ENCODE measurements around the gene STUB1.

Gene STUB1

DNA sequence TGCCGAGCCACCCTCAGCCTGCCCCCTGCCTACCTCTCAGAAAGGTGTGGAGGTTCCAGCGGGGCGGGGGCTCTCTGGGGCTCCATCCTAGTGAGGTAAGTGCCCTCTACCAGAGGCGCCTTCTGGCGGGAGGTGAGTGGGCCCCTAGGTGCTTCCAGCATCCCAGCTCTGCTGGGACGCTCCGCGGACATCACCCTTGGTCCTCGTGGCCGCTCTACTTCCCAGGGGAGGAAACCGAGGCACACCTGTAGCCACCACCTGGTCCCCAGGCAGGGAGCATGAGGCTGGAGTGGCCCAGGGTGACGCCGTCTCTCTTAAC, 37.2 kb upstream of the STUB1 start:
- TF ChIP-seq YY1 (IDR thresholded peaks at IDR 0.05; ENCODE audit: low read depth) (no peak), REST (IDR thresholded peaks at IDR 0.05; ENCODE audit: low read depth) (no peak), TAF1 (IDR thresholded peaks at IDR 0.05; ENCODE audit: low read depth) (no peak), RAD21 (IDR thresholded peaks at IDR 0.05; ENCODE audit: low read depth) (no peak), CREB1 (IDR thresholded peaks at IDR 0.05; ENCODE audit: low read depth) (no peak), CEBPB (IDR thresholded peaks at IDR 0.05) (no peak)
- TF ChIP-seq, protein P1, sequence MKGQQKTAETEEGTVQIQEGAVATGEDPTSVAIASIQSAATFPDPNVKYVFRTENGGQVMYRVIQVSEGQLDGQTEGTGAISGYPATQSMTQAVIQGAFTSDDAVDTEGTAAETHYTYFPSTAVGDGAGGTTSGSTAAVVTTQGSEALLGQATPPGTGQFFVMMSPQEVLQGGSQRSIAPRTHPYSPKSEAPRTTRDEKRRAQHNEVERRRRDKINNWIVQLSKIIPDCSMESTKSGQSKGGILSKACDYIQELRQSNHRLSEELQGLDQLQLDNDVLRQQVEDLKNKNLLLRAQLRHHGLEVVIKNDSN (IDR thresholded peaks at IDR 0.05) = no peak

- no peak for TF ChIP-seq NFIC (IDR thresholded peaks at IDR 0.05)
- TF ChIP-seq CREB1 (IDR thresholded peaks at IDR 0.05; ENCODE audit: low read depth) = no peak
- no peak for TF ChIP-seq RAD21 (IDR thresholded peaks at IDR 0.05; ENCODE audit: low read depth)
- TF ChIP-seq ZBTB7A (IDR thresholded peaks at IDR 0.05; ENCODE audit: low read depth) = no peak
- TF ChIP-seq CEBPB (IDR thresholded peaks at IDR 0.05) = no peak
- TF ChIP-seq, protein P1 (IDR thresholded peaks at IDR 0.05) = no peak
- TF ChIP-seq EGR1 (IDR thresholded peaks at IDR 0.05) = no peak
- TF ChIP-seq, protein P2, sequence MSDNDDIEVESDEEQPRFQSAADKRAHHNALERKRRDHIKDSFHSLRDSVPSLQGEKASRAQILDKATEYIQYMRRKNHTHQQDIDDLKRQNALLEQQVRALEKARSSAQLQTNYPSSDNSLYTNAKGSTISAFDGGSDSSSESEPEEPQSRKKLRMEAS (IDR thresholded peaks at IDR 0.05) = no peak
- no peak for TF ChIP-seq TEAD4 (IDR thresholded peaks at IDR 0.05)
- TF ChIP-seq EP300 (IDR thresholded peaks at IDR 0.05; ENCODE audit: borderline replicate concordance) = no peak
- no peak for TF ChIP-seq TCF12 (IDR thresholded peaks at IDR 0.05; ENCODE audit: low read depth)
Measured at GRCh38 chr16:644556-644955, 35.7 kb upstream of the STUB1 start.

GRCh38 chr16:645852-646678, 34.1 kb upstream of the STUB1 start:
- TF ChIP-seq RAD21 (IDR thresholded peaks at IDR 0.05; ENCODE audit: low read depth) (no peak), TAF1 (IDR thresholded peaks at IDR 0.05; ENCODE audit: low read depth) (no peak), FOXM1 (IDR thresholded peaks at IDR 0.05; ENCODE audit: borderline replicate concordance, low read depth) (no peak), YY1 (IDR thresholded peaks at IDR 0.05; ENCODE audit: low read depth) (no peak), REST (IDR thresholded peaks at IDR 0.05; ENCODE audit: low read depth) (no peak)
- TF ChIP-seq, protein P1 (IDR thresholded peaks at IDR 0.05) = no peak

GRCh38 chr16:646679-647172, 33.5 kb upstream of the STUB1 start:
- TF ChIP-seq YY1 (IDR thresholded peaks at IDR 0.05; ENCODE audit: low read depth) (no peak), CREB1 (IDR thresholded peaks at IDR 0.05; ENCODE audit: low read depth) (no peak), NFIC (IDR thresholded peaks at IDR 0.05) (no peak), TEAD4 (IDR thresholded peaks at IDR 0.05) (no peak), RAD21 (IDR thresholded peaks at IDR 0.05; ENCODE audit: low read depth) (no peak), TAF1 (IDR thresholded peaks at IDR 0.05; ENCODE audit: low read depth) (no peak), TCF12 (IDR thresholded peaks at IDR 0.05; ENCODE audit: low read depth) (no peak), REST (IDR thresholded peaks at IDR 0.05; ENCODE audit: low read depth) (no peak)

Data from Ishikawa (cell line).